GM12878 (cell line): ENCODE data around the gene FDXR. TPM values are rescaled to one million over a fixed set of nuclear protein-coding genes. Genes with fewer than 3 reads are reported as not detected.
"Not testable (repeated sequence)": the region's sequence is repeated elsewhere in the genome, so short reads cannot be mapped to it uniquely, and the experiment has no call there.

Experiments used
- ATAC-seq: fragments of 200-7000 bp; cut with Tn5 transposase; 3 replicates; pipeline ENCODE4 v1.9.1; 2020; ENCODE audit warnings: mild to moderate bottlenecking, moderate library complexity
- BruUV-seq: library from RNA; stranded (reverse); fragments of 400-500 nt; replicated peaks from 2 replicates; lab custom pipeline; 2021; lab: Mats Ljungman, UMichigan
- CTCF ChIA-PET: fragments of 300-600 bp; sonication (Branson Sonifier 250); formaldehyde crosslinking; extraction: SDS; loops from one replicate; lab custom pipeline; 2021; ENCODE audit warnings: inconsistent platforms; lab: Yijun Ruan, JAX
- POLR2A ChIA-PET: fragments of 350-600 bp; formaldehyde crosslinking; extraction: SDS; loops from one replicate; lab custom pipeline; 2021; ENCODE audit warnings: inconsistent platforms; lab: Charles Lee
- RAD21 ChIA-PET: fragments of 300-600 bp; sonication (Branson Sonifier 250); formaldehyde crosslinking; loops from one replicate; lab custom pipeline; 2023; ENCODE audit warnings: antibody characterized with exemption; ENCODE audit not compliant: unreplicated experiment; lab: Charles Lee
- SMC1A ChIA-PET: fragments of 300-600 bp; sonication (Branson Sonifier 250); formaldehyde crosslinking; loops from one replicate; lab custom pipeline; 2023; ENCODE audit not compliant: unreplicated experiment, uncharacterized antibody; lab: Charles Lee
- DNase-seq: peaks from one replicate; pipeline ENCODE4 v3.0.0-alpha.2; 2011; ENCODE audit warnings: low read depth, low spot score
- FAIRE-seq: peaks from 3 replicates; lab custom pipeline; 2011; peaks lifted over from hg19 to GRCh38; lab: Jason Lieb, UNC
- H2AFZ ChIP-seq: 2 replicates; pipeline ENCODE4 v1.6.0; 2011; ENCODE audit warnings: low read depth, low read length, control low read depth; ENCODE audit not compliant: control insufficient read depth
- H3K27ac ChIP-seq: 2 replicates; pipeline ENCODE4 v1.5.1; 2011; ENCODE audit warnings: control low read depth; ENCODE audit not compliant: control insufficient read depth, insufficient read depth
- H3K27me3 ChIP-seq, 2 experiments: replicated peaks in 1 of 2; 2 replicates each; pipeline versions ENCODE4 v1.6.0 to v1.6.1; 2011; ENCODE audit warnings: low read length in 1 of 2; ENCODE audit not compliant: control insufficient read depth in 2 of 2, insufficient read depth in 2 of 2
- H3K36me3 ChIP-seq, 2 experiments: 2 replicates each; pipeline ENCODE4 v1.5.1; 2011; ENCODE audit warnings: low read length in 1 of 2; ENCODE audit not compliant: control insufficient read depth in 2 of 2, insufficient read depth in 2 of 2
- H3K4me1 ChIP-seq: 2 replicates; pipeline ENCODE4 v1.6.1; 2011; ENCODE audit warnings: mild to moderate bottlenecking, low read length, moderate library complexity, mixed read lengths; ENCODE audit not compliant: control insufficient read depth, insufficient read depth
- H3K4me2 ChIP-seq: 2 replicates; pipeline ENCODE4 v1.6.0; 2011; ENCODE audit warnings: control low read depth; ENCODE audit not compliant: control insufficient read depth, insufficient read depth
- H3K4me3 ChIP-seq: fragments of 200-600 bp; sonication (generic); 2 replicates; pipeline ENCODE4 v1.5.1; 2016
- H3K79me2 ChIP-seq: 2 replicates; pipeline ENCODE4 v1.6.0; 2011; ENCODE audit warnings: low read length; ENCODE audit not compliant: control insufficient read depth, insufficient read depth
- H3K9ac ChIP-seq: 2 replicates; pipeline ENCODE4 v1.8.0; 2011; ENCODE audit warnings: low read length, control low read depth, mixed read lengths; ENCODE audit not compliant: control insufficient read depth, insufficient read depth
- H3K9me3 ChIP-seq: replicated peaks from 3 replicates; pipeline ENCODE4 v1.5.1; 2011; ENCODE audit warnings: mild to moderate bottlenecking, low read length; ENCODE audit not compliant: control insufficient read depth, insufficient read depth
- H4K20me1 ChIP-seq: 2 replicates; pipeline ENCODE4 v1.6.0; 2011; ENCODE audit not compliant: control insufficient read depth, insufficient read depth
- SMAD5 ChIP-seq: IDR thresholded peaks from 2 replicates; pipeline ENCODE4 v1.6.1; 2016; ENCODE audit warnings: antibody characterized with exemption, low read depth
- ZBED1 ChIP-seq: IDR thresholded peaks from 2 replicates; pipeline ENCODE4 v1.6.1; 2016; ENCODE audit warnings: borderline replicate concordance
- ZBTB4 ChIP-seq: fragments of 450-650 bp; formaldehyde crosslinking; IDR thresholded peaks from 2 replicates; pipeline ENCODE4 v1.4.0; 2022; ENCODE audit warnings: mild to moderate bottlenecking, moderate library complexity
- WGBS: methylation state at CpG from one replicate; pipeline ENCODE4 v1.1.6; 2016; ENCODE audit warnings: low lambda C conversion rate; ENCODE audit not compliant: insufficient replicate concordance, insufficient coverage; ENCODE audit errors: missing lambda C conversion rate; 5-methylcytosine and 5-hydroxymethylcytosine counted together
- in situ Hi-C: fragments of 300-500 bp; cut with MboI; formaldehyde crosslinking; loops from 9 replicates; pipeline ENCODE4 v1.14.3; 2018; ENCODE audit warnings: mixed read lengths
- intact Hi-C: fragments of 100-400 bp; cut with micrococcal nuclease; formaldehyde crosslinking; loops from one replicate; pipeline ENCODE4 v1.14.2; 2022; ENCODE audit not compliant: unreplicated experiment
- polyA plus RNA-seq, 11 experiments: library from polyadenylated mRNA; depleted of rRNA in 4 of 11; unstranded in 6 of 11; stranded (reverse) in 5 of 11; fragments of >200 nt; fragmentation: Nextera tagmentation in 4 of 11; fragmentation: Illumina TruSeq in 1 of 11; extraction: Ambion mirVana in 4 of 11; extraction: Trizol in 1 of 11; gene quantifications; 1 replicate in 1 of 11; 2 replicates in 10 of 11; pipeline versions ENCODE4 v1.2.1 to v1.2.3, GENCODE V29; 2011 to 2016; ENCODE audit warnings: inconsistent platforms in 2 of 11, missing spikeins in 2 of 11, low read depth in 1 of 11
- total RNA-seq, 4 experiments: library from RNA; depleted of rRNA in 3 of 4; stranded (reverse); fragments of >200 nt in 3 of 4; fragmentation: Illumina TruSeq in 1 of 4; extraction: Trizol in 1 of 4; gene quantifications; 2 replicates each; pipeline versions ENCODE4 v1.2.1 to v1.2.3, GENCODE V29; 2013 to 2021

Gene FDXR
- total and polyA plus RNA-seq, 10 of the 15 experiments (the other 5 are each of a cell fraction or from before 2014, with no cell fraction given): 0.85 to 162 (median 48.2) TPM

DNA sequence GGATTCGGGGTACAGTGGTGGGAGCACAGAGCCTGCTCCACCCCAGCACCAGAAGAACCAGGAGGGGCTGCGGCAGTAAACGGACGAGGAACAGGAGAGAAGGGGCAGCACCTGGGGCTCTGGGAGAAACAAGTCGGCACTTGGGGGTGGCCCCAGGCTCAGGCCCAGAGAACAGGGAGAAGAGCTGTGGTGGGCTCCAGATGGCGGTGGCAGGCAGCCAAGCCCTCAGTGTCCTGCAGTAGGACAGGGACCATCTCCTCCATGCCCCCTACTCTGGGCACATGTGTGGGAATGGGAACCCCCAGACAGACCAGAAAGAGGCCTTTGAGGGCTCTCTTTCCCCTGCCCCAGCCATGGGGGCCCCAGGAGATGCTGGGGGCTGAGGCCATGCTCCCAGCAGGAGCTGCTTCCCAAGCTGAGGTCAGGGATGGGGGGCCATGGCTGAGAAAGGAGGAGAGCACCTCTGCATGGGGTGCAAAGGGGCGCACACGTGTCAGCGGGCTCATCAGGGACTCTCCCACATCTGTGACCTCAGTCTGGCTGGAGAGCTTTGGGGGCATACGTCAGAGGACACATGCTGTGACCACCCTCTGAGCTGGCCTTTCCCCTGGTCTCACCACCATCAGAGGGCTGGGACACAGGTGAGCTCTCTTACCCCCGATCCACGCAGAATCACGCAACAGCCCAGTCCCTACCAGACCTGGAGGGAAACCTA is 43.5 kb upstream of the FDXR start (continued):
- no peak for TF ChIP-seq ZBTB4 (CRISPR knock-in tag)
- no peak for TF ChIP-seq SMAD5
- TF ChIP-seq ZBED1: no peak

DNA sequence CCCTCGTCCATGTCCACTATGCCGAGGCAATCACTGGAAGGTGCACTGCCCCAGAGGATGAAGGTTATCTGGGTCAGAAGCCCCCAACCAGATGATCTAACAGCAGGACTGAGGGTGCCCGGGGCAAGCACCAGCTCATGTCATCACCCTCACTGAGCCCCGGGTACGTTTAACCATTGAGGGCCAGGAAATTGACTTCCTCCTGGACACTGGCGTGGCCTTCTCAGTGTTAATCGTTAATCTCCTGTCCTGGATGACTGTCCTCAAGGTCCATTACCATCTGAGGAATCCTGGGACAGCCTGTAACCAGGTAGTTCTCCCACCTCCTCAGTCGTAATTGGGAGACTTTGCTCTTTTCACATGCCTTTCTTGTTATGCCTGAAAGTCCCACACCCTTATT is 38.6 kb upstream of the FDXR start:
- H3K9me3 ChIP-seq, H3K9ac ChIP-seq, H3K27ac ChIP-seq, H3K27me3 ChIP-seq, RAD21 ChIA-PET, H3K4me1 ChIP-seq, H3K4me3 ChIP-seq, in situ Hi-C loops, BruUV-seq, POLR2A ChIA-PET, H3K4me2 ChIP-seq, DNase-seq, H3K36me3 ChIP-seq, H4K20me1 ChIP-seq, FAIRE-seq, intact Hi-C loops, ATAC-seq, H2AFZ ChIP-seq, H3K79me2 ChIP-seq: not testable (repeated sequence)
- SMC1A ChIA-PET: interaction anchor here (0.6 kb wide), 1 partner anchor 60 kb away, joined by 3 read pairs; no protein-coding TSS in a partner anchor
- 15% methylated on average over 8 of the region's 8 CpGs for WGBS
- CTCF ChIA-PET: interaction anchor here (0.6 to 2.0 kb wide), 3 partner anchors 47 to 95 kb away, joined by 3 to 6 read pairs (median 3); no protein-coding TSS in a partner anchor

DNA sequence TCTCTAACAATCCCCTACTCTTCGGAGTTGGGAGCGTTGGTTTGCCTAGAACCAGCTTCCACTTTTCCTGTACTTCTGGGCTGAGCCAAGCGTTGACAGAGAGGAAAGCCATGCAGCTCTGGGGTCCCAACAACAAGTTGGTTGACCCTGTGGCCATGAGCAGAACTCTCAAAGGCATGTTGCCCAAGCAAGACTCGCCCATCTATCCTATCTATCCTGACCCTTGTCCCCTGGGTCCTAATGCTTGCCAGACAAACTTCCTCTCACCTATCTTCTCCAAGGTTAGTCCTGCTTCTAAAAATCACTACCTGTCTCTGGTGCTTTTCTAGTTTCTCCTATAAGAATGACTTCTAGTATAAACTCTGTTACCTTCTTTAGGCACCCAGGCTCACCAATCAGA is 36.3 kb upstream of the FDXR start:
- H3K36me3 ChIP-seq, BruUV-seq, H3K79me2 ChIP-seq, H3K4me1 ChIP-seq, H3K27ac ChIP-seq, POLR2A ChIA-PET, H4K20me1 ChIP-seq, ATAC-seq, in situ Hi-C loops, H3K4me3 ChIP-seq, intact Hi-C loops, SMC1A ChIA-PET, DNase-seq, H3K27me3 ChIP-seq, H3K9me3 ChIP-seq, H3K9ac ChIP-seq, FAIRE-seq, H3K4me2 ChIP-seq, H2AFZ ChIP-seq: not testable (repeated sequence)
- RAD21 ChIA-PET: interaction anchor here (1.0 kb wide), 1 partner anchor 52 kb away, joined by 3 read pairs; no protein-coding TSS in a partner anchor
- WGBS: 40% methylated on average over 4 of the region's 4 CpGs
- CTCF ChIA-PET: interaction anchor here (1.8 kb wide), 1 partner anchor 52 kb away, joined by 5 read pairs; no protein-coding TSS in a partner anchor
